OCI-LY7 (cell line): ENCODE measurements around the gene LSM4.

Source experiments
- CTCF ChIP-seq: fragments of 200-600 bp; sonication (generic); conservative IDR thresholded peaks from 2 replicates; pipeline ENCODE4 v1.5.1; 2014; ENCODE audit warnings: mild to moderate bottlenecking, antibody characterized with exemption, low read length, moderate library complexity, mixed read lengths
- EZH2phosphoT487 ChIP-seq: fragments of 200-600 bp; sonication (generic); IDR thresholded peaks from 2 replicates; pipeline ENCODE4 v1.6.1; 2018; ENCODE audit warnings: low read depth, borderline replicate concordance, mild to moderate bottlenecking, mixed run types, antibody characterized with exemption, low read length, moderate library complexity, mixed read lengths

- TF ChIP-seq CTCF (no peak), EZH2phosphoT487 (no peak)
These were observed 22.4 kb upstream of the LSM4 start for GRCh38 chr19:18345296-18345695.
